Hematopoietic multipotent progenitor cell treated with erythropoietin and hydrocortisone succinate and interleukin-3 and kit ligand, for 15 days (in vitro differentiated cells): ENCODE data around the gene ACSM6.
"Not testable (repeated sequence)": the region's sequence is repeated elsewhere in the genome, so short reads cannot be mapped to it uniquely, and the experiment has no call there.

Source experiments
- DNase-seq: peaks from one replicate; pipeline ENCODE4 v3.0.0-alpha.2; 2015; ENCODE audit warnings: low spot score

ACSM6 gene

GRCh38 chr10:95214793-95215192 is 20.8 kb downstream of the ACSM6 start:
- DNase-seq = no peak

- no peak for DNase-seq
Observed at GRCh38 chr10:95217476-95217875, 23.4 kb downstream of the ACSM6 start.

GRCh38 chr10:95220539-95220938 is 26.5 kb downstream of the ACSM6 start:
- DNase-seq = no peak

GRCh38 chr10:95221124-95221523 is 27.1 kb downstream of the ACSM6 start:
- DNase-seq = no peak

- no peak for DNase-seq
Observed at GRCh38 chr10:95225136-95225535, 31.1 kb downstream of the ACSM6 start.

- not testable (repeated sequence) for DNase-seq
Observed at GRCh38 chr10:95228934-95229723, 35.1 kb downstream of the ACSM6 start.

- no peak for DNase-seq
Observed at GRCh38 chr10:95229724-95230627, 35.9 kb downstream of the ACSM6 start.

GRCh38 chr10:95230677-95231586 is 36.9 kb downstream of the ACSM6 start:
- DNase-seq = not testable (repeated sequence)

- DNase-seq = no peak
Observed at GRCh38 chr10:95233377-95234034, 39.5 kb downstream of the ACSM6 start.

GRCh38 chr10:95234951-95235350 is 40.9 kb downstream of the ACSM6 start:
- DNase-seq = no peak

- no peak for DNase-seq
Observed at GRCh38 chr10:95235676-95236067, 41.6 kb downstream of the ACSM6 start.

GRCh38 chr10:95236068-95236903 is 42.2 kb downstream of the ACSM6 start:
- DNase-seq = no peak

- DNase-seq = no peak
Observed at GRCh38 chr10:95237376-95238170, 43.5 kb downstream of the ACSM6 start.

- not testable (repeated sequence) for DNase-seq
Observed at GRCh38 chr10:95240096-95240495, 46.1 kb downstream of the ACSM6 start.

GRCh38 chr10:95240811-95241210 is 46.8 kb downstream of the ACSM6 start:
- DNase-seq = no peak

- DNase-seq = no peak
Observed at GRCh38 chr10:95241533-95241932, 47.5 kb downstream of the ACSM6 start.

GRCh38 chr10:95242581-95243317 is 48.7 kb downstream of the ACSM6 start:
- no peak for DNase-seq

- DNase-seq = no peak
Observed at GRCh38 chr10:95243318-95243617, 49.2 kb downstream of the ACSM6 start.

- no peak for DNase-seq
Observed at GRCh38 chr10:95244152-95244551, 50.1 kb downstream of the ACSM6 start.
